ENCODE results near the gene TPRN. TPM values are rescaled to one million over a fixed set of nuclear protein-coding genes. Genes with fewer than 3 reads are reported as not detected.

The TPRN gene
- total RNA-seq, 2 donors from 2014 or later: 90.0 to 91.3 TPM

GRCh38 chr9:137220317-137221094 lies 20.0 kb upstream of the TPRN start:
- WGBS, 2 donors: 84 to 85% methylated on average over 10 to 39 of the region's 52 CpGs
- Histone ChIP-seq H3K27ac (peak overlapping the region in 1 of 4 donors; percentile 79), H3K27me3 (no peaks in the 10 kb centered on the region), H3K36me3 (replicated peaks in 1 of 2; ENCODE audit: insufficient read depth in 1 of 2, low read depth in 2 of 2) (no peaks in the 10 kb centered on the region), H3K4me1 (peaks cover 61% of the 10 kb centered on the region), H3K9me3 (no peaks in the 10 kb centered on the region), H3K4me3 (no peak overlapping the region)
- TF ChIP-seq CTCF (IDR thresholded peaks at IDR 0.05): no peak
- TF ChIP-seq POLR2A (IDR thresholded peaks at IDR 0.05): no peak
- intact Hi-C loops (cut with DNase I): no loop called here
- ATAC-seq (no peak), DNase-seq (peak in 1 of 4 donors; percentile 29)

DNA sequence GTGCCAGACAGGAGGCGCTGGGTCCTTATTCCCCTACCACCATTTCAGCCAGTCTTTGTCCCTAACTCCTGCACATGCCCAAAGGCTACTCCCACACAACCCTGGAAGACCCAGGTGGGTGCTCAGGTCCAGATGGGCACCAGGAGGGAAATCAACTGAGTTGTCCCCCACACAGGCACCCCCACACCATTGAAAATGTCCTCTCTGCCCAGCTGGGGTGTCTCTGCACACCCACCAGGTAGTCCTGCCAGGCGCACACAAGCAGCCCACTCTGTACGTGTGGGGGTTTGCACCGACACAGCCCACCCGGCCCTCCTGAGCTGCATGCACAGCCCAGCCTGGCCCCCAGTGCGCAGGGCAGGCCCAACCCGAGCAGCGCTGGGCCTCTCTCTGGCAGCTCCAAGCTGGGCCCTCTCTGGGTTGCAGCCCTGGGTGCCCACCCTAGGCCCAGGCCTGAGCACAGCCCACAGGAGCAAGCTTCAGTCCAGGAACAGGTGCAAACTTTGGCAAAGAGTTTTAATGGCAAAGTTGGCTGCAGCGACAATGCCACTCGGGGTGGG lies 19.3 kb upstream of the TPRN start:
- Histone ChIP-seq H3K27ac (peak overlapping the region in 2 of 4 donors; percentile 0 to 79), H3K4me1 (peaks cover 61% of the 10 kb centered on the region), H3K4me3 (no peak overlapping the region), H3K9me3 (no peaks in the 10 kb centered on the region), H3K27me3 (no peaks in the 10 kb centered on the region), H3K36me3 (replicated peaks in 1 of 2; ENCODE audit: insufficient read depth in 1 of 2, low read depth in 2 of 2) (no peaks in the 10 kb centered on the region)
- DNase-seq (no peak), ATAC-seq (no peak)
- WGBS, 2 donors: 84 to 86% methylated on average over 5 to 10 of the region's 10 CpGs
- intact Hi-C loops (cut with DNase I): no loop called here
- TF ChIP-seq CTCF (IDR thresholded peaks at IDR 0.05) (no peak), POLR2A (IDR thresholded peaks at IDR 0.05) (no peak)

DNA sequence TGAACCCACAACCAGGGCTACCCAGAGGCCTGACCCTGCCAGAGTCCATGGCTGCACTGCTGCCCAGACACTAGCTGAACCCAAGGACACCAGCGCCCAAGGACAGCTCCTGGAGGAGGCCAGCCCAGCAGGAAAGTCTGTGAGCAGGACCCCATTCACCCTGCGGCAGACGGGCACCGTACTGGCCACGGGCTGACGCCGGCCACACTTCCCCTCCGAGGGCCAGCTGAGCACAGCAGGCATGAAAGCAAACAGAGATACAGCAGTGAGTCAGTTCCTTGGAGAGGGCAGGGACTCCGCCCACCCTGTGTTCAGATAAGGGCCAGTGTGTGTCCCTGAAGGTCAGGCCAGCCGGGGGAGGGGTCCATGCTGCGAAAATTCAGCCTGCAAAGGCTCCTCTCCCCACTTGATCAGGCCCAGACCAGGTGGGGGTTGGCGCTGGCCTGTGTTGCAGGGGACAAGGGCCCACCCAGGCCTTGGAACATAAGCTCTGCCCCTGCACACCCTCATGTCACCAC lies 18.3 kb upstream of the TPRN start:
- H3K27ac ChIP-seq: peak overlapping the region; percentile 79 to 84 (median 82)
- TF ChIP-seq CTCF (IDR thresholded peaks at IDR 0.05) (no peak), POLR2A (IDR thresholded peaks at IDR 0.05) (peak; percentile 71 to 79 (median 77))
- intact Hi-C loops (cut with DNase I): no loop called here
- peak; percentile 83 to 92 (median 92) for DNase-seq
- H3K4me1 ChIP-seq: peaks cover 55% of the 10 kb centered on the region
- H3K36me3 ChIP-seq (replicated peaks in 1 of 2; ENCODE audit: insufficient read depth in 1 of 2, low read depth in 2 of 2): no peaks in the 10 kb centered on the region
- no peaks in the 10 kb centered on the region for H3K9me3 ChIP-seq
- ATAC-seq: peak; percentile 54
- no peak overlapping the region for H3K4me3 ChIP-seq
- H3K27me3 ChIP-seq: no peaks in the 10 kb centered on the region
- WGBS, 2 donors: 13 to 31% methylated on average over 3 to 12 of the region's 12 CpGs

DNA sequence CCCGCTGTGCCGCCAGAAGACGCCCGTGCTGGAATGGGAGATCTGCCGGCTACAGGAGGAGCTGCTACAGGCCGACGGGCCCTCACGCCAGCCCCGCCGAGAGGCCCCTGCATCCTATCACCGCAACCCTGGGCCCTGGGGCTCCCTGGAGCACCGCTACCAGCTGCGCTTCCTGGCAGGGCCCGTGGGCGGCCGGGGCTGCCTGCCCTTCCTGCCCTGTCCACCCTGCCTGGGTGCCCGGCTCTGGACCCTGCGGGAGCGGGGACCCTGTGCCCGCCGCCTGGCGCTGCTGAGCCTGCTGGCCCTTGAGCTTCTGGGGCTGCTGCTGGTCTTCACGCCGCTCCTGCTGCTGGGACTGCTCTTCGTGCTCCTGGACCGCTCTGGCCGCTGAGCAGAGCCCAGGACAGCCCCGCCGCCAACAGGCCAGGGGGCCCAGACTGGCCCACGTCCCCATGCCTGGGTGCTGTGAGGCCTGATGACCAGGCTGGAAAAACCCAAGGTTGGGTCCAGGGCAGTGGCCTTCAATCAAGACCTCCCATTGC lies 17.7 kb upstream of the TPRN start:
- no peak for TF ChIP-seq POLR2A (IDR thresholded peaks at IDR 0.05)
- Histone ChIP-seq H3K4me1 (peaks cover 54% of the 10 kb centered on the region), H3K27me3 (no peaks in the 10 kb centered on the region), H3K9me3 (no peaks in the 10 kb centered on the region), H3K4me3 (peak overlapping the region in 1 of 2 donors; percentile 21), H3K36me3 (replicated peaks in 1 of 2; ENCODE audit: insufficient read depth in 1 of 2, low read depth in 2 of 2) (no peaks in the 10 kb centered on the region), H3K27ac (peak overlapping the region; percentile 79 to 84 (median 82))
- 49% methylated on average over 30 of the region's 30 CpGs; no CpG with 5 or more reads in 1 of the 2 donors for WGBS, 2 donors
- DNase-seq (no peak), ATAC-seq (no peak)
- intact Hi-C loops (cut with DNase I): no loop called here

Measured in body of pancreas (tissue), 4 donors.